Body of pancreas (tissue), 4 donors: ENCODE results near the gene TERB1.

ENCODE experiments used
- CTCF ChIP-seq, 7 experiments: fragments of 450-650 bp in 4 of 7; fragments of 200-600 bp in 3 of 7; sonication (generic) in 3 of 7; IDR thresholded peaks; one replicate each; pipeline ENCODE4 v1.5.1; 2016 to 2019; ENCODE audit warnings: antibody characterized with exemption in 7 of 7
- POLR2A ChIP-seq, 3 donors: fragments of 450-650 bp; IDR thresholded peaks; one replicate each; pipeline ENCODE4 v1.6.1; 2016; ENCODE audit warnings: antibody characterized with exemption in 3 of 3, mild to moderate bottlenecking in 2 of 3

GRCh38 chr16:66840883-66841282 lies 39.5 kb upstream of the TERB1 start:
- TF ChIP-seq POLR2A (IDR thresholded peaks at IDR 0.05), result no peak
- no peak for TF ChIP-seq CTCF (IDR thresholded peaks at IDR 0.05)
